Activated gamma-delta T cell treated with Interleukin-2 at 50 U/mL for 16 hours (primary cell): ENCODE results near the gene PIAS2.
"Not testable (repeated sequence)": the region's sequence is repeated elsewhere in the genome, so short reads cannot be mapped to it uniquely, and the experiment has no call there.

Source experiments
- DNase-seq: peaks from one replicate; pipeline ENCODE4 v3.0.0-alpha.2; 2020

PIAS2 gene

GRCh38 chr18:46903406-46903805 is 13.9 kb downstream of the PIAS2 start:
- DNase-seq: no peak

- no peak for DNase-seq
Observed at GRCh38 chr18:46899274-46899948, 17.9 kb downstream of the PIAS2 start.

DNA sequence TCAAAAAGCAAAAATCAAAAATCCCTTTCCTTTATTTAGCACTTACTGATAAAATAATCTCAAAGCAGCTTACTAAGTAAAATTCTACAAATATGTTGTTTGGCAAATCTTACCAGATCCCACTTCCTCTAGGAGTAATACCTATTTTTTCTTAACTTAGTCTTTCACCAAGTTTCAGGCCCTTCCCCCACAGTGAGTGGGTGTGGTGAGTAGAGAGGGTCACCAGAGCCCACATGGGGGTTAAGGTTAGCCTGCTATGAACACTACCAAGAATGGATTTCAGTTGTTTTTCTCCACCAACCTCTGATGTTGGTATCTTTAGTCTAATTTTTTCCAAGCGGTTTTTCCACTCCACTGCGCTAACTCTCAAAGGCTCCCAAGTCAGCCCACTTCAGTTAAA is 23.2 kb downstream of the PIAS2 start:
- DNase-seq: no peak

GRCh38 chr18:46893360-46893759 is 23.9 kb downstream of the PIAS2 start:
- DNase-seq: no peak

DNA sequence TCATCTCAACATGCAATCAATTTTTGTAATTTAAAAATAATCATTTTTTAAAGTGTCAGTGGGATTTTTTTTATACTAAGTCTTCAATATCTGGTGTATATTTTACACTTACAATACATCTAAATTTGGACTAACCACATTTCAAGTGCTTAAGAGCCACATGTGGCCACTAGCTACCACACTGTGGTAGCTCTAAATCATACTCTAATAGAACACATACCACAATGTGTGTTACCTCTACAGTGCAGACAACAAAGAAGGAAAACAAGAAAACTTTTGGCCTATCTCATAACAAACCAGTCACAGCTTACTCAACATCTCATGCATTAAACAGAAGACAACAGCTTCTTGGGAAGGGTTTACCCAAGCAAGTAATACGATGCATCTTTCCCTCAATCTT is 24.5 kb downstream of the PIAS2 start:
- no peak for DNase-seq

DNA sequence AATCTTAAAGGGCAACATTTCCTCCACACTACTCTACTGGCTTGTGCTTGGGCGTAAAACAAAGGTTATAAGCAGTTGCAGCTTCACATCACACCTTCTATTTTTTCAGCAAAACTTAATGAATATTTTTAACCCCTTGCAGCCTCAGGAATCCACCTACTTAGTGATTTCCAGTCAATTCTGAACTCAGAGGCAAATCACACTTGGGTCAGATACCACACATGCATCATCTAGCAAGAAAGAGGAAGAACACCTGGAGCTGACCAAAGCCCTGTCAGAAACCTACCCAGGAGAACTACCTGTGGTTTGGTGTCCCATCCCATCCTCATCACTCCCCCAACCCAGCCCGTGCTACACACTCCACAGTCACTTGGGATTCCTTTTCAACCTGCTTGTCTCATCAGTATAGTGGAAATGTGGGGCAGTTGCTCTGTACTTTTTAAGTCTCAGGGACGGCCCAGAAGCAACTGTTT is 25.5 kb downstream of the PIAS2 start:
- no peak for DNase-seq

- DNase-seq: no peak
Observed at GRCh38 chr18:46888965-46889364, 28.3 kb downstream of the PIAS2 start.

- no peak for DNase-seq
Observed at GRCh38 chr18:46886893-46887292, 30.4 kb downstream of the PIAS2 start.

- no peak for DNase-seq
Observed at GRCh38 chr18:46883180-46883579, 34.1 kb downstream of the PIAS2 start.

GRCh38 chr18:46877329-46877987 is 39.8 kb downstream of the PIAS2 start:
- no peak for DNase-seq

- no peak for DNase-seq
Observed at GRCh38 chr18:46868169-46868921, 49.0 kb downstream of the PIAS2 start.

- DNase-seq: no peak
Observed at GRCh38 chr18:46867367-46868143, 49.8 kb downstream of the PIAS2 start.

GRCh38 chr18:46866523-46866922 is 50.8 kb downstream of the PIAS2 start:
- no peak for DNase-seq

GRCh38 chr18:46865245-46865644 is 52.1 kb downstream of the PIAS2 start:
- DNase-seq: not testable (repeated sequence)

- no peak for DNase-seq
Observed at GRCh38 chr18:46859855-46860254, 57.5 kb downstream of the PIAS2 start.

DNA sequence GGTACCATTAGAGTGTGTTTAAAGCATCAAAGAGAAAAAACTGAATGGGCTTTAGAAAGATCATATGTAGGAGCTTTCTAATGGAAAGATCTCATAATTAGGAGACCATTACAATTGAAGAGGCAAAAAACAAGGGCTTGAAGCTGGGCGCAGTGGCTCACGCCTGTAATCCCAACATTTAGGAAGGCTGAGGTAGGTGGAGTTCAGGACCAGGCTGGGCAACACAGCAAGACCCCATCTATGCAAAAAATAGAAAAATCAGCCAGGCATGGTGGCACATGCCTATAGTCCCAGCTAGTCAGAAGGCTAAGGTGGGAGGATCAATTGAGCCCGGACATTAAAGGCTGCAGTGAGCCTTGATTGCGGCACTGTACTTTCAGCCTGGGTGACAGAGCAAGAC is 59.0 kb downstream of the PIAS2 start:
- no peak for DNase-seq

DNA sequence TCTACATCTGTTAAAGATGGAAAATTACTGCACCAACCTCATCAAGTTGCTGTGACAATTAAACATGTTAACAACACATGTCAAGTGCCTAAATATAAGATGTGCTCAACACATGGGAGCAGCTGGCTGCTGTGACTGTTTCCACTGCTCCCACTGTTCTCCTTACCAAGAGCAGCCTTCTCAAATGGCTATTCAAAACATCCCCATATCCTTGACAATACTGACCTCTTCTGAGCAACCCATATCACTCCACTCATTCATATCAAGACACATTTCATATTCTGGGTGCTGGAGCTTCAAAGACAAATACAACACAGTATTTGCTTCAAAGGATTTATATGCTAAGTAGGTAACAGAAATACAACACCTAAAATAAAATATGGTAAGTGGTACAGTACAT is 60.3 kb downstream of the PIAS2 start:
- DNase-seq: no peak

DNA sequence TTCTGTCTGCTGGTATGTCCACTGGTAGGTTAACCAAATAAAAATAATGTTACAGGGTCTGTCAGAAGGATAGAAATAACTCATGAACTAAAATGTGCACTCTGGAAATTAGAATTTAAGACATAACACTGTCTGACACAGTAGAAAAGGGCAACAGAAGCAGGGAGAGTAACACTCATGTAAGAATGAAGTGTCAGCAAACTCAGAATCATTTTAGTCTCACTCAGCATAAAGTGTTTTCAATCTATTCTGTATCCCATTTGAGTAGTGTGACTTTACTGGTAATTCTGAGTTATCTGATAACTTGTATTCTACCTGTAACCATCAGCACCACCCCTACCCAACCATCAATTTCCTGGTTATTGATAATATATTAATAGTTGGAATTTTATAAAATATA is 68.3 kb downstream of the PIAS2 start:
- no peak for DNase-seq

- no peak for DNase-seq
Observed at GRCh38 chr18:46843372-46843771, 73.9 kb downstream of the PIAS2 start.

DNA sequence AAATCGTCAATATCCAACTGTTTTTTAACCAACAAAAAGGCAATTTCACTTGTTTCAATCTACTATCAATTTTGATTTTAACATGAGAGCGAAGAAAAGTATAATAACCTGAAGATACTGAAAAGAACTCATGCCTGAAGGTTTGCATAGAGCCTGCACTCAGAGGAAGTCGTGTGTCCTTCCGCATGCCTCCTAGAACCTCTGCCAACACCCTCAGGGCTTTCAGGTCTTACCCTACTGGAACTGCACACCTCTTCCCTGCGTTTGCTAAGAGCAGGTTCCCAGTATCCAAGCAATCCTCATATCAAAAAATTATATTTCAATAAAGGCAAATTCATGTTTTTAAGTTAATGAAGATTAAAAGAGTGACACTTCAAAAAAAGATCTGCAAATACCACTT is 74.7 kb downstream of the PIAS2 start:
- DNase-seq: no peak

- no peak for DNase-seq
Observed at GRCh38 chr18:46833899-46834298, 83.4 kb downstream of the PIAS2 start.

GRCh38 chr18:46832849-46833248 is 84.5 kb downstream of the PIAS2 start:
- DNase-seq: no peak

- DNase-seq: not testable (repeated sequence)
Observed at GRCh38 chr18:46832422-46832821, 84.9 kb downstream of the PIAS2 start.
